ENCODE results near the gene TLL1.

The TLL1 gene

DNA sequence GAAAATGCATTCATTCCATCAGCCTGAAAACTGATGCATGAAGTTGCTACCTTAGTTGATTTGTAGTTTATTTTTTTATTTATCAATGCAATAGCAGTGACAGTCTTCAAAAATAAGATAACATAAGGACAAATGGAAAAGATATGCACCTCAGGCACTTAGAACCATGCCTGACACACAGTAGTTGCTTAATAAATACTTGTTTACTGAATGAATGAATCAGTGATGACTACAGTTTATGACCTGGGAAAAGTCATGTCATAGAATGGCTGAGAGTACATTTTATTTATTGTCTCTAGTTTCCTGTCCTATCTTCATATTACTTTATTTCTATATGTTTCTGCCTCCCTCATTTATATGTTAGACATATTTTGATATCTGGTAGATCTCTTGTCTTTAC is 171.8 kb downstream of the TLL1 start:
- TF ChIP-seq TCF12 (IDR thresholded peaks at IDR 0.05; ENCODE audit: low read depth), result no peak
- TF ChIP-seq USF1 (IDR thresholded peaks at IDR 0.05), result no peak
- no peak for TF ChIP-seq ZBTB7A (IDR thresholded peaks at IDR 0.05; ENCODE audit: low read depth)
- TF ChIP-seq MAX (IDR thresholded peaks at IDR 0.05), result no peak
- no peak for TF ChIP-seq YY1 (IDR thresholded peaks at IDR 0.05; ENCODE audit: low read depth)
- TF ChIP-seq EP300 (IDR thresholded peaks at IDR 0.05; ENCODE audit: borderline replicate concordance), result no peak
- TF ChIP-seq CREB1 (IDR thresholded peaks at IDR 0.05; ENCODE audit: low read depth), result no peak
- TF ChIP-seq CEBPB (IDR thresholded peaks at IDR 0.05), result no peak
- TF ChIP-seq NFIC (IDR thresholded peaks at IDR 0.05), result no peak
- no peak for TF ChIP-seq FOXM1 (IDR thresholded peaks at IDR 0.05; ENCODE audit: borderline replicate concordance, low read depth)
- TF ChIP-seq TAF1 (IDR thresholded peaks at IDR 0.05; ENCODE audit: low read depth), result no peak
- TF ChIP-seq RAD21 (IDR thresholded peaks at IDR 0.05; ENCODE audit: low read depth), result no peak
- TF ChIP-seq REST (IDR thresholded peaks at IDR 0.05; ENCODE audit: low read depth), result no peak
- TF ChIP-seq TEAD4 (IDR thresholded peaks at IDR 0.05), result no peak
- TF ChIP-seq EGR1 (IDR thresholded peaks at IDR 0.05), result no peak

DNA sequence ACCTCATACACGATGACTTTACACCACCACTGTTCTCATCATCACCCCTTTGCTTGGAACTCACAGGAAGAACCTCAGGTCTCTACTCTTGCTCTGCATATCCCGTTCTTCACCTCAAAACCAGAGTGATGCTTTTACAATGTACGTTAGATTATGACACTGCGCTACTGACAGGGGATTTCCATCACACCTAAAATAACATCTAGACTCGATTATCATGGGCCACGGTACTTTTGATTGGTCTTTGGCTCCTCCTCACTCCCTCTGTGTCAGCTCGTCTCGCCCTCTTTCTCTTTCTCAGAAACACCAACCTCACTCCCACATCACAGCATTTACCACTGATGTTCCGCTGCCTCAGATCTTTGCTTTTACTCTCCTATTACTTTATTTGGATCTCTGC is 172.4 kb downstream of the TLL1 start:
- TF ChIP-seq YY1 (IDR thresholded peaks at IDR 0.05; ENCODE audit: low read depth) (no peak), NFIC (IDR thresholded peaks at IDR 0.05) (no peak), REST (IDR thresholded peaks at IDR 0.05; ENCODE audit: low read depth) (no peak), TCF12 (IDR thresholded peaks at IDR 0.05; ENCODE audit: low read depth) (no peak), TAF1 (IDR thresholded peaks at IDR 0.05; ENCODE audit: low read depth) (no peak), ZBTB7A (IDR thresholded peaks at IDR 0.05; ENCODE audit: low read depth) (no peak), CEBPB (IDR thresholded peaks at IDR 0.05) (no peak), EGR1 (IDR thresholded peaks at IDR 0.05) (no peak), CREB1 (IDR thresholded peaks at IDR 0.05; ENCODE audit: low read depth) (no peak), TEAD4 (IDR thresholded peaks at IDR 0.05) (no peak), EP300 (IDR thresholded peaks at IDR 0.05; ENCODE audit: borderline replicate concordance) (no peak), MAX (IDR thresholded peaks at IDR 0.05) (no peak)

- TF ChIP-seq ZBTB7A (IDR thresholded peaks at IDR 0.05; ENCODE audit: low read depth) (no peak), YY1 (IDR thresholded peaks at IDR 0.05; ENCODE audit: low read depth) (no peak), RAD21 (IDR thresholded peaks at IDR 0.05; ENCODE audit: low read depth) (no peak), MAX (IDR thresholded peaks at IDR 0.05) (no peak), REST (IDR thresholded peaks at IDR 0.05; ENCODE audit: low read depth) (no peak), EP300 (IDR thresholded peaks at IDR 0.05; ENCODE audit: borderline replicate concordance) (no peak), EGR1 (IDR thresholded peaks at IDR 0.05) (no peak), FOXM1 (IDR thresholded peaks at IDR 0.05; ENCODE audit: borderline replicate concordance, low read depth) (no peak), CEBPB (IDR thresholded peaks at IDR 0.05) (no peak), USF1 (IDR thresholded peaks at IDR 0.05) (no peak), TEAD4 (IDR thresholded peaks at IDR 0.05) (no peak), TCF12 (IDR thresholded peaks at IDR 0.05; ENCODE audit: low read depth) (no peak), CREB1 (IDR thresholded peaks at IDR 0.05; ENCODE audit: low read depth) (no peak), NFIC (IDR thresholded peaks at IDR 0.05) (no peak), TAF1 (IDR thresholded peaks at IDR 0.05; ENCODE audit: low read depth) (no peak)
These were observed 176.0 kb downstream of the TLL1 start for GRCh38 chr4:166049036-166049435.

- TF ChIP-seq TEAD4 (IDR thresholded peaks at IDR 0.05), result 0 out of 2 replicates have a peak, but pooled peaks have one; percentile 37
- TF ChIP-seq NFIC (IDR thresholded peaks at IDR 0.05), result peak; percentile 51; the same call in 1 of the 2 replicates
- TF ChIP-seq YY1 (IDR thresholded peaks at IDR 0.05; ENCODE audit: low read depth), result no peak
- TF ChIP-seq EP300 (IDR thresholded peaks at IDR 0.05; ENCODE audit: borderline replicate concordance), result peak; percentile 48; the same call in 1 of the 2 replicates
These were observed 191.7 kb downstream of the TLL1 start for GRCh38 chr4:166064721-166065120.
